HL-60 (cell line): Measurements from ENCODE around the gene PCSK5.

ENCODE experiments used
- DNase-seq, 2 experiments: peaks; one replicate each; pipeline ENCODE4 v3.0.0-alpha.2; 2010 to 2020; ENCODE audit warnings: low read depth in 1 of 2, low spot score in 1 of 2
- H3K27ac ChIP-seq: fragments of 250-450 bp; sonication (Bioruptor Pico); replicated peaks from 2 replicates; pipeline ENCODE4 v1.5.1; 2020; ENCODE audit warnings: mild to moderate bottlenecking, moderate library complexity
- H3K27me3 ChIP-seq: fragments of 250-450 bp; sonication (Bioruptor Pico); 2 replicates; pipeline ENCODE4 v1.5.1; 2021; ENCODE audit warnings: mild to moderate bottlenecking, moderate library complexity; ENCODE audit not compliant: insufficient read depth, poor library complexity, severe bottlenecking
- H3K4me3 ChIP-seq: replicated peaks from 2 replicates; pipeline ENCODE4 v1.5.1; 2011; ENCODE audit warnings: mild to moderate bottlenecking, control low read depth, low read length; ENCODE audit not compliant: insufficient read depth
- GABPA ChIP-seq: IDR thresholded peaks from 2 replicates; pipeline ENCODE4 v1.6.1; 2012; ENCODE audit warnings: low read depth
- POLR2AphosphoS5 ChIP-seq: IDR thresholded peaks from 2 replicates; pipeline ENCODE4 v1.6.1; 2012; ENCODE audit warnings: low read depth
- SPI1 ChIP-seq: IDR thresholded peaks from 2 replicates; pipeline ENCODE4 v1.6.1; 2012; ENCODE audit warnings: low read depth, mild to moderate bottlenecking, borderline replicate concordance
- TF ChIP-seq, protein P1 (sequence below): IDR thresholded peaks from 2 replicates; pipeline ENCODE4 v1.6.1; 2012; ENCODE audit warnings: low read depth; ENCODE audit not compliant: insufficient replicate concordance
- TF ChIP-seq, protein P2 (sequence below): IDR thresholded peaks from one replicate; pipeline ENCODE4 v1.5.1; 2011; ENCODE audit warnings: low read length, control low read depth, inconsistent platforms; ENCODE audit not compliant: insufficient read depth

The PCSK5 gene

DNA sequence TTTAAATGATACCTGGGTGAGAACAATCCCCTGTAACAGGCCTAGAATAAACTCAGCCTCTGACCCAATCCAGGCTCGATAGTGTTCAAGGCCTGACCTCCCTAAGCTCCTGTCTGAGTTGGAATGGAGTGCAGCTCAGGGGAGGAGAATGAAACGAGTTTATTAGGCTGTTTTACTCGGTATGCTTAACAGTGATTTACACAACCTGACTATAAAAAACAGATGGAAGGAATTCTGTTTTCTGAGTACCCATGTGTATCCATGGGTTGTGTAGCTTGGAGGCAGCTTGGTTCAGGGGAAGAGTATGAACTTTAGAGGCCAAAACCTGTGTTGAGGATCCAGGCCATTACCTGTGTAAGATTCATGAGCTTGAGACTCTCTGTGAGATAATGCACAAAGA, 67.8 kb downstream of the PCSK5 start:
- TF ChIP-seq, protein P1, sequence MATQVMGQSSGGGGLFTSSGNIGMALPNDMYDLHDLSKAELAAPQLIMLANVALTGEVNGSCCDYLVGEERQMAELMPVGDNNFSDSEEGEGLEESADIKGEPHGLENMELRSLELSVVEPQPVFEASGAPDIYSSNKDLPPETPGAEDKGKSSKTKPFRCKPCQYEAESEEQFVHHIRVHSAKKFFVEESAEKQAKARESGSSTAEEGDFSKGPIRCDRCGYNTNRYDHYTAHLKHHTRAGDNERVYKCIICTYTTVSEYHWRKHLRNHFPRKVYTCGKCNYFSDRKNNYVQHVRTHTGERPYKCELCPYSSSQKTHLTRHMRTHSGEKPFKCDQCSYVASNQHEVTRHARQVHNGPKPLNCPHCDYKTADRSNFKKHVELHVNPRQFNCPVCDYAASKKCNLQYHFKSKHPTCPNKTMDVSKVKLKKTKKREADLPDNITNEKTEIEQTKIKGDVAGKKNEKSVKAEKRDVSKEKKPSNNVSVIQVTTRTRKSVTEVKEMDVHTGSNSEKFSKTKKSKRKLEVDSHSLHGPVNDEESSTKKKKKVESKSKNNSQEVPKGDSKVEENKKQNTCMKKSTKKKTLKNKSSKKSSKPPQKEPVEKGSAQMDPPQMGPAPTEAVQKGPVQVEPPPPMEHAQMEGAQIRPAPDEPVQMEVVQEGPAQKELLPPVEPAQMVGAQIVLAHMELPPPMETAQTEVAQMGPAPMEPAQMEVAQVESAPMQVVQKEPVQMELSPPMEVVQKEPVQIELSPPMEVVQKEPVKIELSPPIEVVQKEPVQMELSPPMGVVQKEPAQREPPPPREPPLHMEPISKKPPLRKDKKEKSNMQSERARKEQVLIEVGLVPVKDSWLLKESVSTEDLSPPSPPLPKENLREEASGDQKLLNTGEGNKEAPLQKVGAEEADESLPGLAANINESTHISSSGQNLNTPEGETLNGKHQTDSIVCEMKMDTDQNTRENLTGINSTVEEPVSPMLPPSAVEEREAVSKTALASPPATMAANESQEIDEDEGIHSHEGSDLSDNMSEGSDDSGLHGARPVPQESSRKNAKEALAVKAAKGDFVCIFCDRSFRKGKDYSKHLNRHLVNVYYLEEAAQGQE, result no peak
- no peak for TF ChIP-seq GABPA
- TF ChIP-seq, protein P2, sequence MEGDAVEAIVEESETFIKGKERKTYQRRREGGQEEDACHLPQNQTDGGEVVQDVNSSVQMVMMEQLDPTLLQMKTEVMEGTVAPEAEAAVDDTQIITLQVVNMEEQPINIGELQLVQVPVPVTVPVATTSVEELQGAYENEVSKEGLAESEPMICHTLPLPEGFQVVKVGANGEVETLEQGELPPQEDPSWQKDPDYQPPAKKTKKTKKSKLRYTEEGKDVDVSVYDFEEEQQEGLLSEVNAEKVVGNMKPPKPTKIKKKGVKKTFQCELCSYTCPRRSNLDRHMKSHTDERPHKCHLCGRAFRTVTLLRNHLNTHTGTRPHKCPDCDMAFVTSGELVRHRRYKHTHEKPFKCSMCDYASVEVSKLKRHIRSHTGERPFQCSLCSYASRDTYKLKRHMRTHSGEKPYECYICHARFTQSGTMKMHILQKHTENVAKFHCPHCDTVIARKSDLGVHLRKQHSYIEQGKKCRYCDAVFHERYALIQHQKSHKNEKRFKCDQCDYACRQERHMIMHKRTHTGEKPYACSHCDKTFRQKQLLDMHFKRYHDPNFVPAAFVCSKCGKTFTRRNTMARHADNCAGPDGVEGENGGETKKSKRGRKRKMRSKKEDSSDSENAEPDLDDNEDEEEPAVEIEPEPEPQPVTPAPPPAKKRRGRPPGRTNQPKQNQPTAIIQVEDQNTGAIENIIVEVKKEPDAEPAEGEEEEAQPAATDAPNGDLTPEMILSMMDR, result no peak
- TF ChIP-seq POLR2AphosphoS5, result no peak
- DNase-seq, result no peak
- H3K27ac ChIP-seq, result no peak overlapping the region

DNA sequence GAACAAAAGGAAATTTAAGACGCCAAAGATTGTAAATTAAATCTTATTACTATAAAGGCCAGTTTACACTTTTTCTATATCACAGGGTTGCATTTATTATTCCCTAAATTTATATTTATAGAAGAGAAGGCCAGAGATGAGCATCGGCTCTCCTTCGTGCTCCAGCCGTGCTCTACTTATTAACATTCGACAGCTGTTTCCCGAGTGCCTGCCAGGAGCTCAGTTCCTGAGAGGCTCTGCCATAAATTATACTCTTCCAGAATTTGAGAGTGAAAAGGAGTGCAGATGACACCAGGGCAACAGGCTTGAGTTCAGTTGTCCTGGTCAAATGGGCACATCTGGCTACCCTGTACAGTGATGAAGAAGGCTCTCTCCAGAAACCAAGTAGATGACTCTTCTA, 70.1 kb downstream of the PCSK5 start:
- H3K4me3 ChIP-seq, result no peak overlapping the region
- TF ChIP-seq POLR2AphosphoS5 (no peak), GABPA (no peak), SPI1 (no peak)
- TF ChIP-seq, protein P1, result no peak
- TF ChIP-seq, protein P2, result no peak
- DNase-seq, result no peak
- H3K27ac ChIP-seq, result no peak overlapping the region
- no peaks in the 10 kb centered on the region for H3K27me3 ChIP-seq

More for the DNA sequence above, 67.8 kb downstream of the PCSK5 start:
- Histone ChIP-seq H3K27me3 (no peaks in the 10 kb centered on the region), H3K4me3 (no peak overlapping the region)

DNA sequence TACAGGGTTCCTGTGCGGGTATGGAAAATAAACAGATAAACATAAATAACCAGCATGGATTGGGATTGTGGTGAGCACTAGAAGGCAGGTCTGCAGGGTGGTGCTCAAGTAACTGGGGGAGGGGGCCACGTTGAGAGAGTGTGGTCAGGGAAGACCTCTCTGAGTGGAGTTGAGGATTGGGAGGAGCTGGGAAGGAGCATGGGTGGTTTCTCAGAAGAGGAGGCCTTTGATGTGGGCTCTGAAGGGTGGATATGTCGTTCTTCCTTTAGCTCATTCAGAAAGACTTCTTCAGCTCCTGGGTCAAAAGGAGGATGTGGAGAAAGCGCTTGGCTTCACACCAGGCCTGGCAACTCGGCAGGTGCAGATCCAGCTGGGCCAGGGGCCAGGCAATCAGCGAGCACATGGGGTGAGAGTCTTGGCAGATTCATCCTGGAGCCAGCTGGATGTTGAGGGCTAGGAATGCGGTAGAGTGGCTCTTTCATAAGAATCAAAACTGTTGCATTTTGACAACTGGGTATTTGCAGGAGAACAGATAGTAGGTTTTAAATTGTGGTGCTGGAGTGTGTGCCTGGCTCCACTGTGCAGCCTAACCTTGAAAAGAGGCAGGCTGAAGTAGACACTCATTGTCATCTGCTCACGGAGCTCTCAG, 71.7 kb downstream of the PCSK5 start:
- Histone ChIP-seq H3K27me3 (no peaks in the 10 kb centered on the region), H3K4me3 (no peak overlapping the region), H3K27ac (no peak overlapping the region)
- no peak for DNase-seq
- TF ChIP-seq, protein P1, result no peak
- TF ChIP-seq GABPA (no peak), SPI1 (no peak), POLR2AphosphoS5 (no peak)
- TF ChIP-seq, protein P2, result no peak
